Heart left ventricle (tissue), 16 donors: ENCODE data around the gene SIRPB1. TPM values are rescaled to one million over a fixed set of nuclear protein-coding genes. Genes with fewer than 3 reads are reported as not detected.
"Not testable (repeated sequence)": the region's sequence is repeated elsewhere in the genome, so short reads cannot be mapped to it uniquely, and the experiment has no call there.

ENCODE experiments used
- ATAC-seq, 4 donors: fragments of 200-7000 bp; cut with Tn5 transposase; one replicate each; pipeline ENCODE4 v1.9.1; 2020 to 2022; ENCODE audit warnings: moderate library complexity in 4 of 4, mild to moderate bottlenecking in 3 of 4, moderate number of reproducible peaks in 1 of 4
- DNase-seq, 5 donors: peaks; one replicate each; pipeline ENCODE4 v3.0.0-alpha.2; 2020
- H3K27ac ChIP-seq, 12 donors: fragments of 200-600 bp; sonication (generic) in 4 of 12; one replicate each; pipeline versions ENCODE4 v1.5.0 to v1.8.0; 2016 to 2022; ENCODE audit warnings: mild to moderate bottlenecking in 2 of 12
- H3K27me3 ChIP-seq, 9 donors: fragments of 200-600 bp; sonication (generic) in 2 of 9; one replicate each; pipeline versions ENCODE4 v1.5.1 to v1.8.0; 2016 to 2022; ENCODE audit warnings: mild to moderate bottlenecking in 3 of 9
- H3K36me3 ChIP-seq, 9 donors: fragments of 200-600 bp; sonication (generic) in 2 of 9; one replicate each; pipeline versions ENCODE4 v1.5.0 to v1.8.0; 2018 to 2022; ENCODE audit warnings: mild to moderate bottlenecking in 2 of 9
- H3K4me1 ChIP-seq, 12 donors: fragments of 200-600 bp; sonication (generic) in 4 of 12; one replicate each; pipeline versions ENCODE4 v1.5.0 to v1.8.0; 2016 to 2022; ENCODE audit warnings: mild to moderate bottlenecking in 3 of 12
- H3K4me3 ChIP-seq, 12 donors: fragments of 200-600 bp; sonication (generic) in 4 of 12; one replicate each; pipeline versions ENCODE4 v1.5.0 to v1.8.0; 2017 to 2022; ENCODE audit warnings: mild to moderate bottlenecking in 9 of 12, moderate library complexity in 4 of 12
- H3K9me3 ChIP-seq, 12 donors: fragments of 200-600 bp; sonication (generic) in 4 of 12; one replicate each; pipeline versions ENCODE4 v1.5.0 to v1.8.0; 2016 to 2022; ENCODE audit warnings: mild to moderate bottlenecking in 1 of 12
- POLR2A ChIP-seq, 2 donors: fragments of 450-650 bp; IDR thresholded peaks; one replicate each; pipeline ENCODE4 v1.6.1; 2017; ENCODE audit warnings: antibody characterized with exemption in 2 of 2, mild to moderate bottlenecking in 2 of 2, moderate library complexity in 2 of 2
- WGBS, 4 donors: extraction: QIAGEN DNeasy Blood & Tissue Kit in 2 of 4; methylation state at CpG; one replicate each; pipeline versions ENCODE4 v1.1.5 to v1.1.7; 2013 to 2018; 5-methylcytosine and 5-hydroxymethylcytosine counted together
- intact Hi-C, 10 donors: fragments of 100-400 bp; cut with DNase I; formaldehyde crosslinking; loops; one replicate each; pipeline versions ENCODE4 v1.11.1 to v1.14.2; 2022
- polyA plus RNA-seq, 2 donors: library from polyadenylated mRNA; stranded (reverse); fragments of 200-250 nt; gene quantifications; one replicate each; pipeline ENCODE4 v1.2.3, GENCODE V29; 2013
- total RNA-seq, 9 donors: library from RNA; depleted of rRNA in 2 of 9; stranded (reverse); fragments of >200 nt in 2 of 9; fragmentation: NEBNext Ultra II Directional in 3 of 9; extraction: Animal tissue kit (Norgen Biotek cat#: 25700) in 3 of 9; gene quantifications; one replicate each; pipeline versions ENCODE4 v1.1.0 to v1.2.4, GENCODE V29; 2016 to 2023
- TF ChIP-seq, protein P1 (sequence below), 12 donors: fragments of 200-600 bp; sonication (generic) in 4 of 12; IDR thresholded peaks; one replicate each; pipeline versions ENCODE4 v1.5.0 to v1.8.0; 2018 to 2022; ENCODE audit warnings: antibody characterized with exemption in 12 of 12, mild to moderate bottlenecking in 5 of 12
- donor health status: ischemic (EF 13 %, LVEDD 7.1; RV severe dilation, severe dysfunction).
- donor health status: healthy with polysubstance abuse.
- donor health status: DM: no; HTN: yes; CAD: no.
- donor health status: DM: no; HTN: no; CAD: no.
- donor health status: ischemic (EF 25% LVEDD 6.9; RV normal size, moderate dysfunction).
- donor health status: ischemic (EF 25% LVEDD 5.7; RV mildly dilated, moderate dysfunction).
- donor health status: healthy.
- donor health status: DM: yes; HTN: yes; CAD: no.
- donor health status: ischemic (EF 35%, LVEDD 5.7; RV mildly dilated, moderate dysfunction).
- donor health status: nonischemic (EF 11% LVEDD 7.7; RV severe dilation, severe dysfunction).
- donor health status: DM: yes; HTN: yes; CAD: no.
- donor health status: PGD.
- donor health status: ischemic (EF 29% LVEDD 5.4; RV normal size, mild dysfunction).
- donor health status: nonischemic (EF 23%, LVEDD 6.1; RV moderate dilation, normal function).

Gene SIRPB1
- total and polyA plus RNA-seq, 11 donors = 0.19 to 14.0 (median 1.3) TPM

DNA sequence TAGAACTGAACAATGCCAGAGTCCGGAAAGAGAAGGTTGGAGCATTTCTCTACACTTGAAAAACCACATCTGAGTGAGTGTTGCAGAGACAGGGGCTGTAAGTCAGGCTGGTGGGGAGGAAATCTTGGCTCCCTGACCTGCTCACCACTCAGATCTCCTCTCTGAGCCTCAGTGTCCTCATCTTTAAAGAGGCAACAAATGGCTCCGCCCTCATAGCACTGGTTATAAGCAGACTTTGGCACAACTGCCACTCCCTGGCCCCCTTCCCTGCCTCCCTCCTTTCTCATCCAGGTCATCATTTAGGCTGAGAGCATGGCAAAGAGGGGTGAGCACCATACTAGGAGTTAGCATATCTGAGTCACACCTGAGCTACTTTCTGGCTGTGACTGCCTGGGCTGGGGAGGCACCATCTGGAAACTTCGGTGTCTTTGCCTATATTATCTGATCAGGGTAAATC is 27.2 kb upstream of the SIRPB1 start:
- Histone ChIP-seq H3K27ac (no peak overlapping the region), H3K4me3 (no peak overlapping the region), H3K9me3 (peaks cover 0 to 2% (median 0%) of the 10 kb centered on the region in 12 donors), H3K4me1 (peaks cover 0 to 10% (median 0%) of the 10 kb centered on the region in 12 donors), H3K27me3 (peaks cover 0 to 15% (median 0%) of the 10 kb centered on the region in 9 donors), H3K36me3 (no peaks in the 10 kb centered on the region)
- TF ChIP-seq POLR2A (IDR thresholded peaks at IDR 0.05) = no peak
- TF ChIP-seq, protein P1, sequence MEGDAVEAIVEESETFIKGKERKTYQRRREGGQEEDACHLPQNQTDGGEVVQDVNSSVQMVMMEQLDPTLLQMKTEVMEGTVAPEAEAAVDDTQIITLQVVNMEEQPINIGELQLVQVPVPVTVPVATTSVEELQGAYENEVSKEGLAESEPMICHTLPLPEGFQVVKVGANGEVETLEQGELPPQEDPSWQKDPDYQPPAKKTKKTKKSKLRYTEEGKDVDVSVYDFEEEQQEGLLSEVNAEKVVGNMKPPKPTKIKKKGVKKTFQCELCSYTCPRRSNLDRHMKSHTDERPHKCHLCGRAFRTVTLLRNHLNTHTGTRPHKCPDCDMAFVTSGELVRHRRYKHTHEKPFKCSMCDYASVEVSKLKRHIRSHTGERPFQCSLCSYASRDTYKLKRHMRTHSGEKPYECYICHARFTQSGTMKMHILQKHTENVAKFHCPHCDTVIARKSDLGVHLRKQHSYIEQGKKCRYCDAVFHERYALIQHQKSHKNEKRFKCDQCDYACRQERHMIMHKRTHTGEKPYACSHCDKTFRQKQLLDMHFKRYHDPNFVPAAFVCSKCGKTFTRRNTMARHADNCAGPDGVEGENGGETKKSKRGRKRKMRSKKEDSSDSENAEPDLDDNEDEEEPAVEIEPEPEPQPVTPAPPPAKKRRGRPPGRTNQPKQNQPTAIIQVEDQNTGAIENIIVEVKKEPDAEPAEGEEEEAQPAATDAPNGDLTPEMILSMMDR (IDR thresholded peaks at IDR 0.05) = no peak
- WGBS, 4 donors = 86 to 94% (median 90%) methylated on average over 3 of the region's 3 CpGs
- ATAC-seq = no peak
- intact Hi-C loops = no loop called here
- DNase-seq = no peak

DNA sequence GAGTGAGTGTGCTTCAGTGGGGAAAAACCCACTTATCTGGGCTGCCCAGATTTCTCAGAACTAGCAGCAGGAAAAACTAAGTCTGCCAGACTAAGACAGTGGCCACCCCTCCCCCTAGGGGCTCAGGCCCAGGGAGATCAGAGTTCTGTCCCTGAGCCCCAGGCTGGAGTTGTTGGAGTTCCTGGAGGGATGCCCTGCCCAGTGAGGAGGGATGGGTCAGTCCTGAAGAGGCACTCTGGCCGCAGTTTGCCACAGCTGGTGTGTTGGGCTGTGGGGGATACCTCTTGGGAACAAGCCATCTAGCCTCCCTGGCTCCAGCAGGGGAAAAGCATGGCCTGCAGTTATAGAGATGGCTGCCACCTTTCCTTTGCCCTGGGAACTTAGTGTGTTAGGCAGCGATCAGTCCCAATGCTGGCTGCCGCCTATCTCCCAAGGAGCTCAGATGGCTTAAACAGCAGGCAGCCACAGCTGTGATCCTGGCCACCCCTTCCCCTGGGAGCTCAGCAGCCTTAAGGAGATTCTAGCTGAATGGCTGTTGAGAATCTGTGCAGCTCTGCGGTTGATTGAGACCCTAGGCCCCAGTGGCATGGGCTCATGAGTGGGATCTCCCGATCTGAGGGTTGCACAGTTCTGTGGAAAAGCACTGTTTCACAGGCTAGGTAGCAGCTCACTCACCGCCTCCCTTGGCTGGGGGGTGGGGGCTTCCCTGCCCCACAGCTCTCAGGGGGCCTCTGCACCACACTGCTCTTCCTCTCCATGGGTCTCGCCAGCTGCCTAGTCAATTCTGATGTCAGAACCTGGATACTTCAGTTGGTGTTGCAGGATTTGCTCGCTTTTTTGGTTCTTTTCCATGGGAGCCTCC is 24.5 kb upstream of the SIRPB1 start:
- Histone ChIP-seq H3K4me3 (no peak overlapping the region), H3K9me3 (peaks cover 0 to 22% (median 0%) of the 10 kb centered on the region in 12 donors), H3K36me3 (no peaks in the 10 kb centered on the region), H3K4me1 (no peaks in the 10 kb centered on the region), H3K27ac (no peak overlapping the region), H3K27me3 (peaks cover 0 to 15% (median 0%) of the 10 kb centered on the region in 9 donors)
- WGBS, 4 donors = 84 to 87% (median 85%) methylated on average over 7 to 8 of the region's 8 CpGs
- intact Hi-C loops = no loop called here
- TF ChIP-seq, protein P1 (IDR thresholded peaks at IDR 0.05) = no peak
- TF ChIP-seq POLR2A (IDR thresholded peaks at IDR 0.05) = no peak
- DNase-seq (no peak), ATAC-seq (no peak)

DNA sequence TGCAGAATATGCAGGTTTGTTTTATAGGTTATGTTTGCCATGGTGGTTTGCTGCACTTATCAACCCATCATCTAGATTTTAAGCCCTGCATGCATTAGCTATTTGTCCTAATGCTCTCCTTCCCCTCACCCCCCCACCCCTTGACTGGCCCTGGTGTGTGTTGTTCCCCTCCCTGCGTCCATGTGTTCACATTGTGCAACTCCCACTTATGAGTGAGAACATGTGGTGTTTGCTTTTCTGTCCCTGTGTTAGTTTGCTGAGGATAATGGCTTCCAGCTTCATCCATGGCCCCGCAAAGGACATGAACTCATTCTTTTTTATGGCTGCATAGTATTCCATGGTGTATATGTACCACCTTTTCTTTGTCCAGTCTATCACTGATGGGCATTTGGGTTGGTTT is 18.8 kb upstream of the SIRPB1 start:
- not testable (repeated sequence) for H3K27me3 ChIP-seq, H3K36me3 ChIP-seq, H3K4me1 ChIP-seq, DNase-seq, ATAC-seq, H3K27ac ChIP-seq, H3K4me3 ChIP-seq
- H3K9me3 ChIP-seq = peaks cover 0 to 25% (median 0%) of the 10 kb centered on the region in 12 donors
- intact Hi-C loops = loop anchor here in 1 of 10 donors (10.0 kb wide), 1 partner anchor 84 kb away; the partner anchor contains the start of gene SIRPD
- WGBS, 4 donors = 88 to 91% (median 89%) methylated on average over 2 of the region's 2 CpGs

DNA sequence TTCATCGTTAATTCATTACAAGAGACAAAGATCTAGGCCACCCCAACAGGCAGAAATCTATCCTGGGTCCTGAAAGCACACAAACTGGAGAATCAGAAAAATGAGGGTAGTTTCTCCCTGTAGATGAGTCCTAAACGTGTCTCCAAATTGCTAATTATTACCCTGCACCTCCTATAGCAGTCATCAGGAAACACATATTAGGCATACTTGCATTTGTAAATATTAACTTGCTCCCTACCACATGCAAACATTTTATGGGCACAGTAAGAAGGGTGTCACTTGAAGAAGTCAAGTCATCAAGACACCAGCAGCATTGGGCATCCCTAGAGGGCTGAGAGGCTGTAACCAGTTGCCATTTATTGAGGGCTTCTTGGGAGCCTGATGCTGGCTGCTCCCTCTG is 17.9 kb upstream of the SIRPB1 start:
- Histone ChIP-seq H3K36me3 (no peaks in the 10 kb centered on the region), H3K27ac (no peak overlapping the region), H3K4me1 (no peaks in the 10 kb centered on the region), H3K27me3 (no peaks in the 10 kb centered on the region), H3K9me3 (peaks cover 0 to 25% (median 0%) of the 10 kb centered on the region in 12 donors), H3K4me3 (no peak overlapping the region)
- DNase-seq (no peak), ATAC-seq (no peak)
- TF ChIP-seq, protein P1 (IDR thresholded peaks at IDR 0.05) = no peak
- no peak for TF ChIP-seq POLR2A (IDR thresholded peaks at IDR 0.05)
- 72 to 81% (median 78%) methylated on average over 2 of the region's 2 CpGs for WGBS, 4 donors
- intact Hi-C loops = loop anchor here in 1 of 10 donors (10.0 kb wide), 1 partner anchor 83 kb away; the partner anchor contains the start of gene SIRPD
